T-helper 1 cell treated with Interleukin-12 subunit alpha and Interleukin-12 subunit beta and Interleukin-4 antibody, amounts not matched to agents 30 μg/mL and 1 μg/mL, for 36 hours (primary cell): ENCODE measurements around the gene ABCC1.
A peak's percentile ranks its signal among the peaks of the same experiment; 100 is the strongest.
"Not testable (repeated sequence)": the region's sequence is repeated elsewhere in the genome, so short reads cannot be mapped to it uniquely, and the experiment has no call there.

Source experiments
- H3K27ac Mint-ChIP-seq: one replicate; pipeline ENCODE4 v1.8.0; 2021; ENCODE audit warnings: mild to moderate bottlenecking, mixed read lengths
- H3K27me3 Mint-ChIP-seq: one replicate; pipeline ENCODE4 v1.8.0; 2021; ENCODE audit warnings: low read depth, mixed read lengths
- H3K36me3 Mint-ChIP-seq: one replicate; pipeline ENCODE4 v1.8.0; 2021; ENCODE audit warnings: low read depth, mixed read lengths
- H3K4me1 Mint-ChIP-seq: one replicate; pipeline ENCODE4 v1.8.0; 2021; ENCODE audit warnings: low read depth, mixed read lengths
- H3K4me3 Mint-ChIP-seq: one replicate; pipeline ENCODE4 v1.8.0; 2021; ENCODE audit warnings: mild to moderate bottlenecking, moderate library complexity, mixed read lengths
- H3K9me3 Mint-ChIP-seq: one replicate; pipeline ENCODE4 v1.8.0; 2021; ENCODE audit warnings: mixed read lengths

Gene ABCC1

DNA sequence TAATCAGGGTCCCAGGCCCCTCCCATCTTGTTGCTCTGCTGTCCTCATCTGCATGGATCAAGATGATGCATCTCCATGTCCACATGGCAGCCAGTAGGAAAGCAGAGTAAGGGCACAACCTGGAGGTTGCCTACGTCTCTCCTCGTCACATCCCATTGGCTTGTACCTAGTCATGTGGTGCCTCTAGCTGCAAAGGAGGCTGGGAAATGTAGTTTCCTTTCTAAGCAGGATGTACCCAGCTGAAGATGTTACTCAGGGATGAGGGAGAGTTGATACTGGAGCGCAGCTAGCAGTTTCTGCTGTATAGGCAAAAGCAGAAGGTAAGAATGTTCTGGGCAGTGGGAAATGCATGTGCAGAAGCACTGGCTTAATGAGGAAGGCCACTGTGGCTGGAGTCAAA, 20.8 kb downstream of the ABCC1 start:
- Mint-ChIP-seq H3K27me3 (no peaks in the 10 kb centered on the region), H3K36me3 (peaks cover 68% of the 10 kb centered on the region), H3K9me3 (peaks cover 33% of the 10 kb centered on the region), H3K4me3 (no peak overlapping the region), H3K4me1 (peaks cover 18% of the 10 kb centered on the region), H3K27ac (no peak overlapping the region)

DNA sequence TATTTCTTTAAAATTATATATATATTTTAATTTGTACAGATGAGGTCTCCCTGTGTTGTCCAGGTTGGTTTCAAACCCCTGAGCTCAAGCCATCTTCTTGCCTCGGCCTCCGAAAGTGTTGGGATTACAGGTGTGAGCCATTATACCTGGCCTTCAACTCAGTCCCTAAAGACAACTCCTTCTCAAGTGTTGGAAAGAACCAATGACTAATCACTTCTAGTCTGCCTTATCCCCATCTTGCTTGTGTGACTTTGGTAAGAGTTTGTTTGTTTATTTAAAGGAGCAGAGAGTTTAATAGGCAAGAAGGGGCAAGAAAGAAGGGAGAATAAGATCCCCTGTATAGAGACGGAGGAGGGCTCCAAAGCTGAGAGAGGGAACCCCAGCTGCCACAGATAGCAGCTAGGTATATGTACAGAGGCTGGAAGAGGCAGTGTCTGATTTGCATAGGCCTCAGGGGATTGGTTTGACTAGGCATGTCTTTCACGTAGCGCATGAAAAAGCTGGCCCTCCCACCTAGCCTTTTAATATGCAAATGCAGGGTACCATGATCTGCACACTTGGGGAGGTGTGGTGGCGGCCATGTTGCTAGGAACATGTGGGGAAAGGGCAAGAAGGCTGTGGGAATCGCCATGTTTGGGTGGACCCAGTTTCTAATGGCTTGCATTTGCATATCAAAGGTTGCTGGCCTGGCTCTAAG, 21.5 kb downstream of the ABCC1 start:
- Mint-ChIP-seq H3K27me3 (no peaks in the 10 kb centered on the region), H3K27ac (no peak overlapping the region), H3K9me3 (peaks cover 33% of the 10 kb centered on the region), H3K36me3 (peaks cover 69% of the 10 kb centered on the region), H3K4me1 (peaks cover 18% of the 10 kb centered on the region), H3K4me3 (no peak overlapping the region)

DNA sequence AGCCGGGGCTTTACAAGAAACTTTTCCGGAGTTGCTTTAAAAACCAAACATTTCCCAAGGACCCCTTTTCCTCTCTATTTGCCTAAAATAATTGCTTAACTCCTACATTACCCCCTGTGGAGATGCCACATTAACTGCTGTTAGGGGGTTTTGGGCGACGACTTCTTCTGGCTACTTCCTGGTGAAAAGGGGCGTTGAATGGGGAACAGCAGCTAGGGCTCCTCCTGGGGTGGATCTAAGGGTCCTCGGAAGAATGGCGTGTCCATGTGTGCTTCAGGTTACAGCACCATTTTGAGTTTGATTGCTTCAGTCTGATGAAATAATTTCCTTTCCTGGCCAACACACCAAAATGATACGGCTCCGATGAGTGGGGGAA, 22.0 kb downstream of the ABCC1 start:
- H3K36me3 Mint-ChIP-seq: peaks cover 73% of the 10 kb centered on the region
- H3K9me3 Mint-ChIP-seq: peaks cover 35% of the 10 kb centered on the region
- H3K4me1 Mint-ChIP-seq: peaks cover 20% of the 10 kb centered on the region
- H3K27ac Mint-ChIP-seq: no peak overlapping the region
- H3K27me3 Mint-ChIP-seq: no peaks in the 10 kb centered on the region
- H3K4me3 Mint-ChIP-seq: no peak overlapping the region

DNA sequence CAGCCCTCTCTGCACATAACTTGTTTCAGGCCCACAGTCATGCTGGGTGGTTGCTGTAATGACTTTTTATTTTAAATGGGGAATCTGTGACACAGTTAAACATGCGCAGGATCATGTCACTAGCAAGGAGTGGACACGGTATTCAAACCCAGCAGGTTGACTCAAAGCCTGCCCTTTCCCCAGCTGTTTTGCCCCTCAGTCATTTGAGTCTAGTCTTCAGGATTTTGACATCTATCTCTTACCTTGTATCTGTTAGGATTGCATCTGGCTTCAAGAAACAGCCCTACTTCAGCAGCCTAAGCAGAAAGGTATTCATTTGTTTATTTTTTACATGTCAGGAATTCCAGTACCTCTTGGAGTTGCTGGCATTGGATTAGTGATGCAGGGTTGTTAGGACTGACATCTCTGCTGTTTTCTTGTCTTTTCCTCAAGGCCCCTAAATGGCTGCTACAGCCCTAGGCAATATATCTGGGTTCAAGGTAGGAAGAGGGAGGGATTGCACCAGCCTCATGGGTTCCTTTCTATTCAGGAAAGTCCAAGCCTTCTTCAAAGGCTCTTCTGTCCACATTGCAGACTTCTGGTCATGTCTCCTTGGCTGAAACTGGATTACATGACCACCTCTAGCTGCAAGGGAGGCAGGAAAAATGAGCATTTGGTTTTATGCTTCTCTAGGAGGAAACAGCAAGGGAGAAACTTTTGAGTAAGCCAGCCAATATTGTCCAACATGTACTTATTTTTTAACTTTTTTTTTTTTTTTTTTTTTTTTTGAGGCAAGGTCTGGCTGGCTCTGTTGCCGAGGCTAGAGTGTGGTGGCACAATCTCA, 22.8 kb downstream of the ABCC1 start:
- H3K9me3 Mint-ChIP-seq: peaks cover 41% of the 10 kb centered on the region
- H3K4me1 Mint-ChIP-seq: peaks cover 22% of the 10 kb centered on the region
- H3K4me3 Mint-ChIP-seq: no peak overlapping the region
- no peak overlapping the region for H3K27ac Mint-ChIP-seq
- H3K27me3 Mint-ChIP-seq: no peaks in the 10 kb centered on the region
- H3K36me3 Mint-ChIP-seq: peaks cover 73% of the 10 kb centered on the region

DNA sequence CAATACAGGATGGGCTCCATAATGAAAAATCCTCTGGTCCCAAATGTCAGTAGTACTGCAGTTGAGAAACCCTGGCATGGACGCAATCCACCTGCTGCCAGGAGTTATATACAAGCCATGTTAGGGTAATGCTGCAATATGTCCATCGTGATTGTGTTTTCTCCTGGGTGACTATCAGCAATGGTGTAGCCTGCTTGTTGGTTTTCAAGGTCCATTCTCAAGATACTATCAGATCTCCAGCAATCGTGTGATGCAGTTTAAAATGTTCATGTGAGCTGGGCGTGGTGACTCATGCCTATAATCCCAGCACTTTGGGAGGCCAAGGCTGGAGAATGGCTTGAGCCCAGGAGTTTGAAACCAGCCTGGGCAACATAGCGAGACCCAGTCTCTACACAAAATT, 24.0 kb downstream of the ABCC1 start:
- Mint-ChIP-seq H3K27ac (no peak overlapping the region), H3K4me3 (no peak overlapping the region), H3K9me3 (peaks cover 52% of the 10 kb centered on the region), H3K27me3 (no peaks in the 10 kb centered on the region), H3K36me3 (peaks cover 82% of the 10 kb centered on the region), H3K4me1 (peaks cover 22% of the 10 kb centered on the region)

DNA sequence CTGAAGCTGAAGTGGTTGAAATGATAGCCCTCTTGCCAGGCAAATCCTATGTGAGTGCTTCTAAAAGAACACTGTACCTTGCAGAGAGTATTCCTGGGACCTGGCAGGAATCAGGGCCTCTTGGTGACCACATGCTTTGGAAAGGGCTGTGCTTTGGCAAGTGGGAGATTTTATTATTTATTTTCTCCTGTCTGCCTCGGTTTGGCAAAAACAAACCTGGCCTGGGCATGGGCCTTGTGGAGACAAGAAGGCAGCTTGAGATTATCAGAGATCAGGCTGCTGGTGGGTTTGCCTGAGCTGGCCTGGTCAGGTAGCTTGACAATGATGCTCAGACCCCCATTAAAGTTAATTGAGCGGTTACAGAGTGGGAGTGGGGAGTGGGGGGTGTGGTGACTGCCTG, 24.6 kb downstream of the ABCC1 start:
- H3K36me3 Mint-ChIP-seq: peaks cover 85% of the 10 kb centered on the region
- peaks cover 22% of the 10 kb centered on the region for H3K4me1 Mint-ChIP-seq
- H3K27me3 Mint-ChIP-seq: no peaks in the 10 kb centered on the region
- H3K4me3 Mint-ChIP-seq: no peak overlapping the region
- H3K9me3 Mint-ChIP-seq: peaks cover 58% of the 10 kb centered on the region
- H3K27ac Mint-ChIP-seq: no peak overlapping the region

DNA sequence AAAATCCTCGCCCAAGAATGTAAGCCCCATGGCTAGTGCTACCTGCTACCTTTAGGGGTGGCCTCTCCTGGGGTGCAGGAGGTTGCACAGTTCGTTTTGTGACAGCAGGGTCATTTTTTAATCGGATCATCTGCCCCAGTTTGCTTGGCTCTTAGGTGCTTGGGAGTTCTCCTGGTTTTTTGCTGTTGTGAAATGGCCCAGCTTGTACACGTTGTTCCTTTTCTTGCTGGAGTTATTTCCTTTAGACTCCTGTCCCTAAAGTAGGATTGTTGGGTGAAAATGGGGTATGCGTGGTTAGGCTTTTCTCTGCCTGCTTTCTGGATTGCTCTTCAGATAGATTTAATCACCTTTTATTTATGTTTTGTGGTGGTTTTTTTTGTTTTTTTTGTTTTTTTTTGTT, 25.8 kb downstream of the ABCC1 start:
- no peaks in the 10 kb centered on the region for H3K27me3 Mint-ChIP-seq

DNA sequence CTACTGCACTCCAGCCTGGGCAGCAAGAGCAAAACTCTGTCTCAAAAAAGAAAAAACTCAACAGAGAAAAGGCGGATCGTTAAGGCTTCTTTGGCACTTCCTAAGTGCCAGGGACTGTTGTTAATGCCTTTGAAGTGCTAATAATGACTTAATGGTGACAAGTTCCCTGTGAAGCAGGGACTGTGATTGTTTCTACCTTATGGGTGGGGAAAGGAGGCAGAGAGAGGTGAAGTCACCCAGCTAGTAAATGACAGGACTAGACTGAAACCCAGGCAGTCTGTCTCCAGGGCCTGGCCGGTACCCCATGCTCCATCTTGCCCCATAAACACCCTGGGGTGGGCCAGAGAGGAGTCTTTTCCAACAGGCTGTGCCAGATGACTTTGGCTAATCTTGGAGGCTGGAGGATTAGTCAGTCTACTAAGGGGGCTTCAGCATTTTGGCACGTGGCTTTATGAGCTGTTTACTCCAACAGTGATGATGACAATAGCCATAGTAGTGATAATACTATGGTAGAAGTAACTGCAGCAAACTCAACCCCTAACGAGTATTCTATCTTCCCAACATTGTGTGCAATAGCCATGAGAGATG, 26.9 kb downstream of the ABCC1 start:
- Mint-ChIP-seq H3K27ac (no peak overlapping the region), H3K36me3 (peaks cover 91% of the 10 kb centered on the region), H3K27me3 (no peaks in the 10 kb centered on the region), H3K4me1 (peaks cover 16% of the 10 kb centered on the region), H3K4me3 (no peak overlapping the region), H3K9me3 (peaks cover 69% of the 10 kb centered on the region)

More for the DNA sequence above, 25.8 kb downstream of the ABCC1 start:
- Mint-ChIP-seq H3K4me3 (no peak overlapping the region), H3K4me1 (peaks cover 21% of the 10 kb centered on the region), H3K27ac (peak overlapping the region; percentile 36), H3K9me3 (peaks cover 67% of the 10 kb centered on the region), H3K36me3 (peaks cover 90% of the 10 kb centered on the region)

DNA sequence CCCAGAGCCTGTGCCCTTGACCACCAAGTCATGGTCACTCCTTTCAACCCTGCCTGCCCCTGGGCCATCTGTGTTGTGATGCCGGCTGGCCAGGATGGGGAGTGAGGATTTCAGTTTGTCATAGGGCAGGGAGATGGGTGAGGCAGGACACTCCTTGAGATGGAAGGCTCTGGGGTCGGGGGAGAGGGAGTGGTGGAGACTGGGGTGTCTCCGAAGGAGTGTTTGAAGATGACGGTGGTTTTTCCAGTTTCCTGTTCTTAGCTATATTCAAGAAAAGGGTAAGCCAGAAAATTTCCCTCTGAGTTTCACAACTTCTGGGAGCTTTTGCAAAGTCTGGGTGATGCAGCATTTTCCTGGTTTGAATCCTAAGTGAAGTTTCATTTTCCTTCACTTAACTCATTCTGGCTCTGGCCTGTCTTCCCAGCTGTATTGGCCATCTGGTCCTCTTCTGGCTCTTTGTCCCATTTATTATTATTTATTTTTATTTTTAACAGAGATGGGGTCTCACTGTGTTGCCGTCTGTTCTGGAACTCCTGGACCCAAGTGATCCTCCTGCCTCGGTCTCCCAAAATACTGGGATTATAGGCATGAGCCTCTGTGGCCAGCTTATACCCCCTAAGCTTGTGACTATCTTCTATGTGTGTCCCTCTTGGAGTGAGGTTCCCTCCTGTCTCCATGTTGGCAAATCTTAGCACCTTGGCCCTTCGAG, 27.7 kb downstream of the ABCC1 start:
- no peak overlapping the region for H3K27ac Mint-ChIP-seq
- H3K4me1 Mint-ChIP-seq: peaks cover 14% of the 10 kb centered on the region
- H3K36me3 Mint-ChIP-seq: peaks cover 92% of the 10 kb centered on the region
- H3K4me3 Mint-ChIP-seq: no peak overlapping the region
- H3K27me3 Mint-ChIP-seq: no peaks in the 10 kb centered on the region
- peaks cover 71% of the 10 kb centered on the region for H3K9me3 Mint-ChIP-seq

DNA sequence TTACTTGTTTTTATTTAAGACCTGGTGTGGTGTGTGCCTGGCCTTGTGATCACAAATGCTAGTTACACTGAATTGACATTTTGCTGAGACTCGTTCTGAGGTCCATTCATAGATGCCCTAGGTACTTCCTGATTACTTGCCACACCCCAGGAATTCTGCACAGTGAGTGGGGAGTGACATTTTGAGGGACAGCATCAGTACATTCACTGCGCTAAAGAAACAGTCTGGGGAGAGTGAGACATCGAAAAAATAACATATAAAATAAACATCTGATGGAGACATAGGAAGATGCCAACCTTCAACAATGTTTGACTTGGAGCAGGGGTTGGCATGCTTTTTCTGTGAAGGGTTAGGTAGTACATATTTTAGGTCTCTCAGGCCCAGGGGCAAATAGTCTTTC, 30.4 kb downstream of the ABCC1 start:
- Mint-ChIP-seq H3K36me3 (peaks cover 89% of the 10 kb centered on the region), H3K4me3 (no peak overlapping the region), H3K27me3 (no peaks in the 10 kb centered on the region), H3K9me3 (peaks cover 67% of the 10 kb centered on the region), H3K4me1 (peaks cover 11% of the 10 kb centered on the region), H3K27ac (no peak overlapping the region)

DNA sequence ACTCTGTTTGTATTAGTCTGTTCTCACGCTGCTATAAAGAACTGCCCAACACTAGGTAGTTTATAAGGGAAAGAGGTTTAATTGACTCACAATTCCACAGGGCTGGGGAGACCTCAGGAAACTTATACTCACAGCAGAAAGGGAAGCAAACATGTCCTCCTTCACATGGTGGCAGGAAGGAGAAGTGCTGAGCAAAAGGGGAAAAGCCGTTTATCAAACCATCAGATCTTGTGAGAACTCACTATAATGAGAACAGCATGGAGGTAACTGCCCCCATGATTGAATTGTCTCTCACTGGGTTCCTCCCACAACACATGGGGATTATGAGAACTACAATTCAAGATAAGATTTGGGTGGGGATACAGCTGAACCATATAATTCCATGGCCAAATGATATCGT, 30.9 kb downstream of the ABCC1 start:
- Mint-ChIP-seq H3K27me3 (no peaks in the 10 kb centered on the region), H3K36me3 (peaks cover 83% of the 10 kb centered on the region), H3K27ac (no peak overlapping the region), H3K4me3 (no peak overlapping the region), H3K4me1 (peaks cover 7% of the 10 kb centered on the region), H3K9me3 (peaks cover 67% of the 10 kb centered on the region)

DNA sequence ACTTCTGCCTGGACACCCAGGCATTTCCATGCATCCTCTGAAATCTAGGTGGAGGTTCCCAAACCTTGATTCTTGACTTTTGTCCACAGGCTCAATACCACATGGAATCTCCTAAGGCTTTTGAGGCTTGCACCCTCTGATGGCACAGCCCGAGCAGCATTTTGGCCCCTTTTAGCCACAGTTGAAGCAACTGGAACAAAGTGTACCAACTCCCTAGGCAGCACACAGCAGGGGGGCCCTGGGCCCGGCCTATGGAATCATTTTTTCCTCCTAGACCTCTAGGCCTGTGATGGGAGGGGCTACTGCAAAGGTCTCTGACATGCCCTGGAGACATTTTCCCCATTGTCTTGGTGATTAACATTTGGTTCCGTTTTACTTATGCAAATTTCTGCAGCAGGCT, 32.0 kb downstream of the ABCC1 start:
- Mint-ChIP-seq H3K27ac (no peak overlapping the region), H3K9me3 (peaks cover 65% of the 10 kb centered on the region), H3K4me1 (peaks cover 9% of the 10 kb centered on the region), H3K27me3 (no peaks in the 10 kb centered on the region), H3K36me3 (peaks cover 73% of the 10 kb centered on the region), H3K4me3 (no peak overlapping the region)

DNA sequence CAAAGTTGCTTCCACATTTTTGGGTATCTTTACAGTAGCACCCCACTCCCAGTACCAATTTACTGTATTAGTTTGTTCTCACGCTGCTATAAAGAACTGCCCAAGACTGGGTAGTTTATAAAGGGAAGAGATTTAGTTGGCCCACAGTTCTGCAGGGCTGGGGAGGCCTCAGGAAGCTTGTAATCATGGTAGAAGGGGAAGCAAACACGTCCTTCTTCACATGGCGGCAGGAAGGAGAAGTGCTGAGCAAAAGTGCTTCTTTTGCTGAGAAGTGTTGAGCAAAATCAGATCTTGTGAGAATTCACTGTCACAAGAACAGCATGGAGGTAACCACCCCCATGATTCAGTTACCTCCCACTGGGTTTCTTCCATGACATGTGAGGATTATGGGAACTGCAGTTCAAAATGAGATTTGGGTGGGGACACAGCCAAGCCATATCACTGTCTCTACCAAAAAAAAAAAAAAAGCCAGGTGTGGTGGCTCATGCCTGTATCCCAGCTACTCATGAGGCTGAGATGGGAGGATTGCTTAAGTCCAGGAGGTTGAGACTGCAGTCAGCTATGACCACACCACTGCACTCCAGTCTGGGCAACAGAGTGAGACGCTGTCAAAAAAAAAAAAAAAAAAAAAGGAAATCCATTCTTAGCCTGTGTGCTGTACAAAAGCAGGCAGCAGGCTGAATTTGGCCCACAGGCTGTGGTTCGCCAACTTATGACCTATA, 32.9 kb downstream of the ABCC1 start:
- not testable (repeated sequence) for H3K27ac Mint-ChIP-seq, H3K4me3 Mint-ChIP-seq, H3K27me3 Mint-ChIP-seq
- Mint-ChIP-seq H3K9me3 (peaks cover 59% of the 10 kb centered on the region), H3K36me3 (peaks cover 65% of the 10 kb centered on the region), H3K4me1 (peaks cover 11% of the 10 kb centered on the region)

DNA sequence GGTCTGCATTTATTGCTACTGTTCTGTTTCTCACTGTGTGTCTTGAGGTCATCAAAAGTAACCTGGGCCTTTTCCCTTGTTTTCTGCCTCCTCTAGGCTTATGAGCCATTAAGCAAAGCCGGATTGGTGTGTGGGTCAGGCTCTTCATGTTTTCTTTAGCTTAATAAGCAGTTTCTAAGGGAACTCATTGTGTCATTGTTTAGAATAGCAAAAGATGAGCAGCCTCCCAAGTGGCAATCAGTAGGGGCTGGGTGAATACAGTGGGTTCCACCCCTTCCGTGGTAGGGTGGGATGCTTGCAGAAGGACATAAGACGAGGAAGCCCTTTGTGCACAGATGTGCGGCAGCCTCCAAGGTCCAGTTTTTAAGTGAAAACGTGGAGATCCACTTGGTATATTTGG, 34.5 kb downstream of the ABCC1 start:
- Mint-ChIP-seq H3K4me3 (no peak overlapping the region), H3K4me1 (peaks cover 21% of the 10 kb centered on the region), H3K9me3 (peaks cover 43% of the 10 kb centered on the region), H3K27ac (no peak overlapping the region), H3K27me3 (no peaks in the 10 kb centered on the region), H3K36me3 (peaks cover 53% of the 10 kb centered on the region)
